Cardiac ventricle fibroblast (primary cell): Measurements from ENCODE around the gene PKN2. TPM values are rescaled to one million over a fixed set of nuclear protein-coding genes. Genes with fewer than 3 reads are reported as not detected.

Experiments
- total RNA-seq: library from RNA; depleted of rRNA; stranded (reverse); fragments of >200 nt; gene quantifications from 2 replicates; pipeline ENCODE4 v1.2.3, GENCODE V29; 2015

PKN2 gene
- total RNA-seq: 15.2 and 18.6 TPM in 2 replicates

DNA sequence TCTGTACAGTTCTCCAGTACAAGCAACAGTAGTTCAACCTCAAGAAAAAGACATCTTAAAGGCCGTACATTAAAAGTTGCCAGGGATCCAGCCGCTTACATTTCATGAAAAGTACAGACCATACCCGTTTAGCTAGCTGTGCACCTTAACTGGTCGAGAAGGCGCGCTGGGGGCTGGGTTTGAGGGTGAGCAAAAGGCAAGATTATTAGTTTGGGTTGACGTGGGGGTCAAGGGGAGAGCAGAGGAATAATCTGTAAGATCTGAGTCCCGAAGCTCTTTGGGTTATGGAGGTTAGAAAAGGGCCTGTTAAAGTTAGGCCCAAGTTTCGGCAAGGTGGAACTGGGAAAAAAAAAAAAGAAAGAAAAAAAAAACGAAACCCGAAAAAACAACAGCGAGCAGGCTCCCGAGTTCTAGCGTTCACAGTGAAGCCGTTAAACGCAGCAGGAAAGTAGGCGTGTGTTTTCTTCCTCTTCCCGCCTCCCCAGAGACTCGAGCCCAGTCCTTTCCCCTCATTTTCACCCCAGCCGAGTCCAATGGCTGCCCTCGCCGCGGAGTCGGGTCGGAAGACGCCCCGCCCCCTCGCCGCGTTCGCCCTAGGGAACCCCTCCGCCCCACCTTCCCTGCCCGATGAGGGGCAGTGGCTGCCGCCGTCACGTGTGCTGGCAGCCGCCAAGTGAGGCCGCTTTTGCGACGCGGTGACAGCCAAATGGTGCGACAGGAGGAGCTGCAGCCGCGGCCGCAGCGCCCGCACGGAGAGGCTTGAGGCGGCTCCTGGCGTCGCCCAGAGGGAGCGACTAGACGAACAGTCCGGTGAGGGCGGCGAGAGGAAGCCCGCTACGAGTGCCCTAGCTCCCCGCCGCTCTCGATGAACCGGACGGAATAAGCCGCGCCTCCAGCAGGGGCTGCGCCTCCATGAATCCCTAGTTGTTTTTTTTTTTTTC lies at the start of gene PKN2:
TSS of gene PKN2 (plus strand) at position 733 of the 941 bp plus-strand sequence. CDS start 308 bp downstream, outside the sequence.

Other genes starting within 250 kb of the PKN2 start
- 25.6 and 29.4 TPM in 2 replicates for gene GTF2B, start 207.3 kb downstream of the PKN2 start, total RNA-seq